H1 (cell line): ENCODE measurements around the gene SPATA21. TPM values are rescaled to one million over a fixed set of nuclear protein-coding genes. Genes with fewer than 3 reads are reported as not detected.

ENCODE experiments used
- ASH2L ChIP-seq: fragments of 200-600, 300-600 bp; sonication (generic); IDR thresholded peaks from one replicate; pipeline ENCODE4 v1.7.1; 2017; ENCODE audit warnings: low read length
- BRCA1 ChIP-seq: IDR thresholded peaks from 2 replicates; pipeline ENCODE4 v1.6.1; 2012; ENCODE audit warnings: low read depth, low read length, improper control_type of control experiment
- CBX5 ChIP-seq: fragments of 300-800, 300-1000 bp; sonication (generic); IDR thresholded peaks from 2 replicates; pipeline ENCODE4 v1.7.1; 2016; ENCODE audit warnings: antibody characterized with exemption, low read length, low read depth
- CBX8 ChIP-seq: fragments of 300-800, 300-1000 bp; sonication (generic); IDR thresholded peaks from 2 replicates; pipeline ENCODE4 v1.7.1; 2016; ENCODE audit warnings: low read depth, low read length, borderline replicate concordance
- CEBPB ChIP-seq: IDR thresholded peaks from 2 replicates; pipeline ENCODE4 v1.6.1; 2012; ENCODE audit warnings: low read depth, low read length
- CREB1 ChIP-seq: IDR thresholded peaks from 2 replicates; pipeline ENCODE4 v1.6.1; 2012; ENCODE audit warnings: inconsistent platforms
- CTBP2 ChIP-seq: IDR thresholded peaks from 2 replicates; pipeline ENCODE4 v1.7.0; 2011; ENCODE audit warnings: borderline replicate concordance, mild to moderate bottlenecking, moderate library complexity, mixed read lengths, low read length; ENCODE audit not compliant: insufficient read depth, insufficient read length
- EZH2 ChIP-seq: fragments of 200-600 bp; sonication (generic); IDR thresholded peaks from 2 replicates; pipeline ENCODE4 v1.7.1; 2012; ENCODE audit warnings: low read depth, mild to moderate bottlenecking, moderate library complexity, low read length, inconsistent platforms; ENCODE audit not compliant: severe bottlenecking
- FOSL1 ChIP-seq: IDR thresholded peaks from 2 replicates; pipeline ENCODE4 v1.6.1; 2011; ENCODE audit warnings: mild to moderate bottlenecking, low read depth, low read length, moderate library complexity; ENCODE audit not compliant: insufficient read depth
- GABPA ChIP-seq: IDR thresholded peaks from 2 replicates; pipeline ENCODE4 v1.6.1; 2011; ENCODE audit warnings: mild to moderate bottlenecking, low read length, moderate library complexity, borderline replicate concordance; ENCODE audit not compliant: insufficient read depth
- HDAC2 ChIP-seq, 2 experiments: fragments of 300-600 bp in 1 of 2; sonication (generic) in 1 of 2; IDR thresholded peaks; 2 replicates each; pipeline ENCODE4 v1.6.1; 2011 to 2012; ENCODE audit warnings: low read depth in 2 of 2, low read length in 2 of 2, mild to moderate bottlenecking in 2 of 2, moderate library complexity in 2 of 2, borderline replicate concordance in 1 of 2, inconsistent platforms in 1 of 2
- NRF1 ChIP-seq: IDR thresholded peaks from 2 replicates; pipeline ENCODE4 v1.6.1; 2011; ENCODE audit warnings: mild to moderate bottlenecking, low read depth, low read length, improper control_type of control experiment
- POLR2A ChIP-seq, 2 experiments: IDR thresholded peaks; 1 replicate in 1 of 2; 2 replicates in 1 of 2; pipeline ENCODE4 v1.6.1; 2011; ENCODE audit warnings: low read depth in 2 of 2, low read length in 2 of 2, mild to moderate bottlenecking in 2 of 2; ENCODE audit errors: control extremely low read depth in 1 of 2
- POU5F1 ChIP-seq: IDR thresholded peaks from 2 replicates; pipeline ENCODE4 v1.6.1; 2011; ENCODE audit warnings: low read depth, mild to moderate bottlenecking, low read length, moderate library complexity
- RFX5 ChIP-seq: IDR thresholded peaks from 2 replicates; pipeline ENCODE4 v1.6.1; 2011; ENCODE audit warnings: low read depth, low read length, improper control_type of control experiment, borderline replicate concordance
- RXRA ChIP-seq: IDR thresholded peaks from 2 replicates; pipeline ENCODE4 v1.6.1; 2011; ENCODE audit warnings: low read depth, mild to moderate bottlenecking, low read length, moderate library complexity; ENCODE audit not compliant: insufficient read depth
- SP1 ChIP-seq: IDR thresholded peaks from 2 replicates; pipeline ENCODE4 v1.6.1; 2011; ENCODE audit warnings: low read depth, low read length
- SUZ12 ChIP-seq: fragments of 200-600 bp; sonication (generic); IDR thresholded peaks from 2 replicates; pipeline ENCODE4 v1.6.1; 2012; ENCODE audit warnings: mild to moderate bottlenecking, inconsistent platforms, low read length, moderate library complexity, mixed read lengths
- TAF1 ChIP-seq: IDR thresholded peaks from 2 replicates; pipeline ENCODE4 v1.6.1; 2011; ENCODE audit warnings: mild to moderate bottlenecking, low read depth, low read length
- TBP ChIP-seq: IDR thresholded peaks from 2 replicates; pipeline ENCODE4 v1.6.1; 2011; ENCODE audit warnings: low read depth, low read length, improper control_type of control experiment
- USF2 ChIP-seq: IDR thresholded peaks from 2 replicates; pipeline ENCODE4 v1.6.1; 2011; ENCODE audit warnings: low read length, improper control_type of control experiment
- YY1 ChIP-seq: IDR thresholded peaks from 2 replicates; pipeline ENCODE4 v1.6.1; 2011; ENCODE audit warnings: low read depth, mild to moderate bottlenecking, low read length
- ZNF274 ChIP-seq: IDR thresholded peaks from 2 replicates; pipeline ENCODE4 v1.7.0; 2012; ENCODE audit warnings: low read length, borderline replicate concordance; ENCODE audit errors: extremely low read depth
- polyA plus RNA-seq, 7 experiments: library from polyadenylated mRNA; depleted of rRNA in 3 of 7; stranded (reverse) in 5 of 7; unstranded in 2 of 7; fragments of >200 nt in 5 of 7; fragments of 200-250 nt in 2 of 7; gene quantifications; 1 replicate in 5 of 7; 2 replicates in 1 of 7; 4 replicates in 1 of 7; pipeline versions ENCODE4 v1.2.1 to v1.2.3, GENCODE V29; 2011 to 2013; ENCODE audit warnings: missing spikeins in 2 of 7, mixed read lengths in 2 of 7
- total RNA-seq: library from RNA; stranded (reverse); fragmentation: NEBNext Ultra II Directional; extraction: Animal tissue kit (Norgen Biotek cat#: 25700); gene quantifications from 2 replicates; pipeline ENCODE4 v1.2.1, GENCODE V29; 2021

SPATA21 gene
- total and polyA plus RNA-seq, 2 of the 8 experiments (the other 6 are each of a cell fraction or from before 2014, with no cell fraction given), result not detected

GRCh38 chr1:16351994-16352841 lies 85.0 kb downstream of the SPATA21 start, which contains the start of gene FBXO42 (continued):
- TF ChIP-seq SUZ12 (no peak), FOSL1 (no peak), ASH2L (peak; percentile 92), NRF1 (peak; percentile 84), RFX5 (no peak), EZH2 (no peak), POU5F1 (no peak), TAF1 (peak; percentile 78), CTBP2 (no peak), CREB1 (peak; percentile 84), GABPA (no peak), CEBPB (no peak), YY1 (peak; percentile 91), ZNF274 (no peak), POLR2A (IDR thresholded peaks at IDR 0.05; ENCODE audit: control extremely low read depth in 1 of 2, low read depth in 2 of 2, low read length in 2 of 2) (peak; percentile 66 to 72), BRCA1 (no peak), RXRA (no peak), CBX8 (no peak), CBX5 (no peak), SP1 (no peak), USF2 (no peak), HDAC2 (IDR thresholded peaks at IDR 0.05; ENCODE audit: borderline replicate concordance in 1 of 2, low read depth in 2 of 2, low read length in 2 of 2) (peak in 1 of 2 experiments; percentile 77; a peak in 1 of 4 replicates), TBP (peak; percentile 59; the same call in 1 of the 2 replicates)
- TF ChIP-seq, all 59 proteins: peak for 20
